ENCODE data around the gene RAMAC.
"Not testable (repeated sequence)": the region's sequence is repeated elsewhere in the genome, so short reads cannot be mapped to it uniquely, and the experiment has no call there.

RAMAC gene

DNA sequence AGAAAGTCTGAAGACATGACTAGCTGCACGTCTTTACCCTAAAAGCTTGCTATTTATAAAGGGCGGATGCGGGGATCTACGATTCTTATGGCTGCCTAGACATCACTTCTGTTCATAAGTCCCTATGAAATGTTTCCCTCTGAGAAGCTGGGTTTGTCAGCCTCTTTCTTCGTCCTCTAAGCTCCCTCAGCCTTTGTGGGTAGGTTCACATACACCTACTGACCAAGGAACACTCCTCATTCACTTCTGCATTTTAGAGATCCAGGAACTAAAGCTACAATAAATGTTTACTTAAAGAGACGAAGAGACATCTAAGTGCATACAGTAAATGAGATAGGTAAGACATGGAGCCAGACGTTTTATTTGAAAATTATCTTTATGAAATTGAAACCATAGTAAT lies 16.7 kb upstream of the RAMAC start:
- DNase-seq = no peak

- no peak for DNase-seq
Observed at GRCh38 chr15:82970078-82970686, 15.8 kb upstream of the RAMAC start.

GRCh38 chr15:82970696-82971095 lies 15.3 kb upstream of the RAMAC start:
- DNase-seq = no peak

GRCh38 chr15:82971218-82971984 lies 14.6 kb upstream of the RAMAC start:
- DNase-seq = no peak

- no peak for DNase-seq
Observed at GRCh38 chr15:82972990-82973389, 13.0 kb upstream of the RAMAC start.

DNA sequence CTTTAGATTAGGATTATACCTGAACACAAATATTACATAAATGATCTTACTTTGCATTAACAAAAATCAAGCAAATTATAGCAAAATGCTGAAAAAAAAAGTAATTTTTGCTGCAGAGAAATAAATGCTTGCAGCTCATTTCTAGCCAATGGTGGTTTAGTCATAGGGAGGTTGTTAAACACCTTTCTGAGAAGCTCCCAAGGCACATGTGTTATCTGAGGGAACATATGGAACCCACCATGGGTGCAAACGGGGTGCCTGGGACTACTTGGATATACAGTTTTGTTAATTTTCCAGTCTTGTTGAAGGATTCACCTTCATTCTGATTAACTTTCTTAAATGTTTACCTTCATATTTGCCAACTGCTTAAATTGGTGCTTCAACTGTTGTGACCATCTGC lies 8.9 kb upstream of the RAMAC start:
- DNase-seq = no peak

- no peak for DNase-seq
Observed at GRCh38 chr15:82978438-82978837, 7.6 kb upstream of the RAMAC start.

DNA sequence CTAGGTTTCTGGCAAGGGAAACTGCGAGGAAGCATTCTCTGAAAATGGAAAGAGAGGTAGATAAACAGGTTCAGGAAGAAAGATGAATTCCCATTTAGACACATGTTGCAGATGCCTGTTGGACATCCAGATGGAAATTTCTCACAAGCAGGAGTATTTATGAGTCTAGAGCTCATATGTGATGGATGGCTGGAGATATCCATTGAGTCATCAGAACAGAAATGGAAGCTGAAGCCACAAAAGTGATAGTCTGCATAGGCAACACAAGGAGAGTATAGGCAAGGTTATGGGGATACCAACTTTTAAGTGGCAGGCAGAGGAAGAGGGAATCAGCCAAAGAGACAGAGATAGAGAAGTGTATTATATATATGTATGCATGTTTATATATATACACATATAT lies 6.3 kb upstream of the RAMAC start:
- DNase-seq = no peak

- no peak for DNase-seq
Observed at GRCh38 chr15:82980981-82981380, 5.0 kb upstream of the RAMAC start.

GRCh38 chr15:82986442-82986780 lies 401 bp downstream of the RAMAC start:
- DNase-seq = peak in 1 of 2 experiments; percentile 61

DNA sequence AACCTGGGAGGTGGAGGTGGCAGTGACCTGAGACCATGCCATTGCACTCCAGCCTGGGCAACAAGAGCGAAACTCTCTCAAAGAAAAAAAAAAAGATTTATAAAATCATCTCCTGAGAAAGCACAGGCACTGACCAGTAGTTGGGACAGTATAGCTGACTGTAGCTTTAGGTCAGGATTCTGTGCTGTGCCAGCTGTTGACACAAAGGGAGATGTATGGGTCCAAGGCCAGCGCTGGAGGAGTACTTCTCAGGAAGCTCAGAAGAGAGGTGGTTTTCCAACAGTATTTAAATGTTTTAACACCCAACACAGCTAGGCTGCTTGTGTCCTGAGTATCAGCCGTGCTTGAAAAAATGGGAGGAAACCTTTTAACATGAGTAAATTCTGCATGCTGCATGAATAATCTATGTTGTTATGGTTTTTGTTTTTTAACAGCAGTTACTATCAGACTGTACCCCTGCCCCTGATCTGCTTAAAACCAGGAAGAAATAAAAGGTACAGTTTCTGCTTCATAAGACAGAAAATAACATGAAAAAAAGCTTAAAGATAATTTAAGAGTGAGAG lies 6.5 kb downstream of the RAMAC start:
- no peak for DNase-seq

GRCh38 chr15:82993144-82993543 lies 7.1 kb downstream of the RAMAC start:
- no peak for DNase-seq

DNA sequence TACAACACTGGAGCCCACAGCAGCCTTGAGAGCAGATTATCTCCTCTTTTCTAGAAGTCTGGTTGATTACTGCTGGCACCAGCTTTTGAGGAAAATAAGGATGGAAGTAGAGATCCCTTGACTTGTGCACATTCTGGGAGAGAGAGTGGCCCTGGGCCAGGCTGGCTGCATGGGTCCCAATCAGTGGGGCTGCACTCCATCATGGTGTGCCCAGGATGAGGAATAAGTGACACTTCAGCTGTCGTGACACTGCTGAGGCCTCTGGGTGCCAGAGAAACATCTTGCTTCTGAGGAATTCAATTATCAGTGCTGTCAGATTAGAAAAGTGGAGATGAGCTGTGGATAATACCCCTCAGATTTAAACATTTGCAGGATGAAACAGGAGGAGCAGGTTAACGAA lies 9.1 kb downstream of the RAMAC start:
- DNase-seq = no peak

GRCh38 chr15:82995938-82996337 lies 9.9 kb downstream of the RAMAC start:
- DNase-seq = no peak

- DNase-seq = no peak
Observed at GRCh38 chr15:82999426-82999825, 13.4 kb downstream of the RAMAC start.

DNA sequence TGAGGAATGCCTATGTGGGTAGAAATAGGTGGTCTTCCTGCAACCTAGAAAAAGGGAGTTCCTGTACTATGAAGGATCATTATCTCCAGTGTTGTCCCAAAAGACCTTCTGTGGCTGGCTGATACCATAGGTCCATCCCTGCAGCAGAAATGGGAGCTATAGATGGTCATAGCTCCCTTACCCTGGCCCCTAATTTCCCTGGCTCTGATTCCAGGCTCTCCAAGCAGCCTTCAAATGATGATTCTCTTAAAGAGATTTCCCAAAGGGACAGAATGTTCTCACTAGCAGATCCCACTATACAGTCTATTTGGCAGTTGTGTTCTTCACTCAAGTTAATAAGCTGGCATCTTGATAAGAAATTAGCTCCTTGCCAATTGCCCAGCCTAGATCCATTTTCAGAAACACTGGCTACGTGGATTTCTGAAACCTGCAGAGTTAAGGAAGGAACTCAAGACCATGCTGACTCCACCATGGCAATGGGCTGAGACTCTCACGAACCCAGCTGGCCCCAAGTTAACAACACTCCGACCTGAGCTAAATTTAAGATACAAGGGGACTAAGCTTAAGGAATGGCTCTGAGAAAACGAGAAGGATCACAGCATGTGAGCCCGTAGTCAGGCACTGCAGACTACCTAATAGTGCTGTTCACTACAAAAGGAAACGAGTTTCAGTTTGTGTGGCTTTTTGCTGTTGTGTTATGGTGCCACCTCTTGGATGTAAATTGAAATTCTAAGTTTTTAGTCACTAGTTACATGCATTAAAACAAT lies 14.1 kb downstream of the RAMAC start:
- DNase-seq = peak; percentile 33 to 68

DNA sequence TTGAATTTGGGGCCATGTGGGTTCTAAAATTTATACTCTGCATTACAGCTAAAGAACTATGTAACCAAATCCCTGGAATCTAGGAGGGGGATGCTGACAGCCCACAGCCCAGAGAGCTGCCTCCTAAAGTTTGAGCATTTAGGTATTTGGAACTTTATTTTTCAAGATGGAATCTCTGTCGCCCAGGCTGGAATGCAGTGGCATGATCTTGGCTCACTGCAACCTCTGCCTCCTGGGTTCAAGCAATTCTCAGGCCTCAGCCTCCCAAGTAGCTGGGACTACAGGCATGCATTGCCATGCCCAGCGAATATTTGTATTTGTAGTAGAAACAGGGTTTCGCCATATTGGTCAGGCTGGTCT lies 14.6 kb downstream of the RAMAC start:
- not testable (repeated sequence) for DNase-seq

DNA sequence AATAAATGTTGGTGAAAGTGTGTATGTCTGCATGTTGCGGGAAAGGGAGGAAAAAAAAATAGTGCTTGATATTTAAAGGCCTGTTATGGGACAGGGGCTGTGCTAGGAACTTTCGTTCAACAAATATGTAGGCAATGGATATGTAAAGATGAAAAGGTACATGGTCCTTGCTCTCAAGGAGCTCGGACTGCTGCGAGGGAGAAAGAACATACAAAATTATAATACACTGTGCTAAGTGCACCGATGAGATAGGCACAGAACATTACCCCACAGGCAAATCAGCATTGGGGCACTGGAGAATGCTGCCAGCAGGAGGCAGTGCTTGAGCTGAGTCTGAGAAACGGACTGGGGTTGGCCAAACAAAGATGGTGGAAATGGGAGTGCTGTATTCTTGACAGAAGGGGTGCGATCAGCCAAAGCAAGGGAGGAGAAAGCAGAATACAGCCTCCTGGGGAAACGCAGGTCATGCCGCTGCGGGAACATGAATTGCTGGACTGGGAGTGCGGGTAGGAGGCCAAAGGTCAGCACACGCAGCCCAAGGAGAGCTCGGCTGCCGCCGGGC lies 24.8 kb downstream of the RAMAC start:
- DNase-seq = peak; percentile 34 to 85

DNA sequence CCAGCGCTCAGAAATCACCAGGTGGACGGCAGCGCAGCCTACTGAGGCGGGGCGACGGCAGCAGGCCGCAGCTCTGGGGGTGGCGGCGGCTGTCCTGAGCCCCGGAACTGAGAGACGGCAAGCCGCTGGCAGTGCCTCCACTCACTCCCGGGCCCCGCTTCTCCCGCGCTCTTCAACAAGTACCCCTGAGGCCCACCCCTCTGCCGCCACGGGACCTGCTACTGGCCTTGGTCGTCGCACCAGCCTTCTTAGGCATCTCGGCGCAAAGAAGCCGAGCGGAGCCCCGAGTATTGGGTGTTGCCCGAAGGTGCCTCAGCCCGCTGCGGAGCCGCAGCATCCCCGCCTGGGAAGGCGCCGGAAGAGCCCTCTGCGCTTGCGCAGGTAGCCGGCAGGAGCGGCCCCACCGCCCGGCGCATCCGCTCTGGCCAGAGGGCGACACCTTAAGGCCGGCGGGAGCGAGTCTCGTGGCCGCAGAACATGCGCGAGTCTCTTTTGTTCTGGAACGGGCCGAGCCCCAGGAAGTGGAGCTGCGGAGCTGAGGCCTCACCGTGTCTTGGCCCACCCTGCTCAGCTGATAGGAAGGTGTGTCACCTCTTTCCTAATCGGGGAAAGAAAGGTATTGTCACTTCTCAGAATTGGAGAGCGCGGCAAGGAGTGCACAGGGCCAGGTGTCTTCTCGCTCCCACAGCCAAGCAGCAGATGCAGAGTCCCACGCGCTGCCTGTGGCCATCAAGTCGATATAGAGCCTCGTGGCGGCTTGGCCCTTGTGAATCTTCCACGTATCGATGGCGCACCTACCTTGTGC lies 25.5 kb downstream of the RAMAC start, which contains the start of gene C15orf40:
Gene C15orf40 (minus strand): TSS at position 369 of the 805 bp plus-strand sequence. CDS start 32 bp downstream, at position 337.
- DNase-seq = peak; percentile 90 to 92

DNA sequence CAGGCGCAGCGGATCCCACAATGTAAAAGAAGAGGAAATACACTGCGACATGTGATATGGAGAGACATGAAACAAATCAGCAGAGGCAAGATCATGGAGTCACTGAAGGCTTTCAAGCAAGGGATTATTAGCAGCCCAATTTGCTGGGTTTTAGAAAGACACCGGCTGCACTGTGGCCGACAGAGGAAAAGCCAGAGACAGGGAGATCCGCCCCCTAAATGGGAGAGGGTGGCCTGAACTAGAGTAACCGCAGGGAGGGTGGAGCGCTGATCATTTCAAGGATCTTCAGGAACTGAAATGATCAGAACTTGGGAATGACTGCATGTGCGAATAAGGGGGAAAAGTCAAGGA lies 26.0 kb downstream of the RAMAC start:
- DNase-seq = peak in 1 of 2 experiments; percentile 57

- no peak for DNase-seq
Observed at GRCh38 chr15:83012636-83013035, 26.6 kb downstream of the RAMAC start.

- no peak for DNase-seq
Observed at GRCh38 chr15:83014205-83014653, 28.2 kb downstream of the RAMAC start.
